Osteocyte (in vitro differentiated cells): ENCODE results near the gene SGCD. TPM values are rescaled to one million over a fixed set of nuclear protein-coding genes. Genes with fewer than 3 reads are reported as not detected.

Experiments
- DNase-seq: peaks from one replicate; pipeline ENCODE4 v3.0.0; 2021; ENCODE audit warnings: mixed read lengths; ENCODE audit not compliant: unreplicated experiment; ENCODE audit errors: extremely low spot score
- H3K27ac Mint-ChIP-seq: one replicate; pipeline ENCODE4 v1.8.0; 2021; ENCODE audit warnings: mild to moderate bottlenecking, mixed read lengths; ENCODE audit not compliant: unreplicated experiment
- H3K27me3 Mint-ChIP-seq: one replicate; pipeline ENCODE4 v1.8.0; 2021; ENCODE audit warnings: mixed read lengths; ENCODE audit not compliant: unreplicated experiment
- H3K36me3 Mint-ChIP-seq: one replicate; pipeline ENCODE4 v1.8.0; 2021; ENCODE audit warnings: mixed read lengths; ENCODE audit not compliant: unreplicated experiment
- H3K4me1 Mint-ChIP-seq: one replicate; pipeline ENCODE4 v1.8.0; 2021; ENCODE audit warnings: mixed read lengths; ENCODE audit not compliant: unreplicated experiment
- H3K4me3 Mint-ChIP-seq: one replicate; pipeline ENCODE4 v1.8.0; 2021; ENCODE audit warnings: mild to moderate bottlenecking, moderate library complexity, mixed read lengths; ENCODE audit not compliant: unreplicated experiment
- H3K9me3 Mint-ChIP-seq: one replicate; pipeline ENCODE4 v1.8.0; 2021; ENCODE audit warnings: mixed read lengths; ENCODE audit not compliant: unreplicated experiment
- CTCF ChIP-seq: fragments of 200-600 bp; sonication (generic); IDR thresholded peaks from 2 replicates; pipeline ENCODE4 v1.5.0; 2021; ENCODE audit warnings: antibody characterized with exemption, mild to moderate bottlenecking, moderate library complexity
- total RNA-seq: library from RNA; stranded (reverse); gene quantifications from 2 replicates; pipeline ENCODE4 v1.2.1, GENCODE V29; 2021

The SGCD gene
- total RNA-seq, 1 donor from 2014 or later: 13.1 TPM

- no peak for TF ChIP-seq CTCF
- H3K36me3 Mint-ChIP-seq: peaks cover 3% of the 10 kb centered on the region
- peaks cover 8% of the 10 kb centered on the region for H3K4me1 Mint-ChIP-seq
- DNase-seq: no peak
- H3K4me3 Mint-ChIP-seq: no peak overlapping the region
- no peaks in the 10 kb centered on the region for H3K27me3 Mint-ChIP-seq
- no peak overlapping the region for H3K27ac Mint-ChIP-seq
- peaks cover 5% of the 10 kb centered on the region for H3K9me3 Mint-ChIP-seq
Observed at GRCh38 chr5:156588306-156588705, 261.3 kb downstream of the SGCD start.

DNA sequence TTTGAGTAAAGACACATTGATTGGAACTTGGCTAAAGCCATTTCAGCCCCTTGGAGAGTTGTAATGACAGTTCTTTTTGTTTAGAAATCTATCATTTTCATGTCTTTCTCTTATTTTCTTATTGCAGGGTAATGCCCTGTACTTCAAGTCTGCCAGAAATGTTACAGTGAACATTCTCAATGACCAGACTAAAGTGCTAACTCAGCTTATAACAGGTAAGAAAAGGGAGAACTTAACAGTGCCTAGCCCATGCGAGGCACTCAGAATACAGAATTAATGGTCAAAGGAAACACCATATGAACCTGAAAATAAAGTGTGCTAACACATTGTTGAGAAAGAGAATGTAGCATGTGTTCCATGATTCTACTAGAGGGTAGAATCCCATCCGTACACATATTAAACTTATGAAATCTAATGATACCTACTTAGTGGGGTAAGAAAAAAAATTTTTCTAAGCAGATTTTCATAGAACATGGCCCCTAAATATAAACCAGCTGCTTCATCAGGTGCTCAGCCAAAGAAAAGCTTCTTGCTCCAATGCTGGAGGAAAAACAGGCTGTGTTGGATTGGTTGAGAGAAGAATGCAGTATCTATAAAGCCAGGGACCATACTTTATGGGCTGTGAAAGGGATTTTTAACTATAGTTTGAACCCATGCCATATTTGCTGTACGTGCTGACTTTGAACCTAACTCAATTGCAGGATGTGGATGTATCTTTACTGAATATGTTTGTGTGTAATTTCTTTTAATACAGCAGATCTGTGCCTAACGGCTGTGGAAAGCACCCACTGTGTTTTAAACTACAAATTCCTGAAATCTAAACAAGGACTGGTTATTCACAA is 262.4 kb downstream of the SGCD start:
- Mint-ChIP-seq H3K4me3 (no peak overlapping the region), H3K27ac (no peak overlapping the region), H3K36me3 (peaks cover 3% of the 10 kb centered on the region), H3K27me3 (no peaks in the 10 kb centered on the region), H3K4me1 (peaks cover 8% of the 10 kb centered on the region), H3K9me3 (peaks cover 5% of the 10 kb centered on the region)
- TF ChIP-seq CTCF: no peak
- no peak for DNase-seq

GRCh38 chr5:156589946-156590216 is 262.9 kb downstream of the SGCD start:
- TF ChIP-seq CTCF: no peak
- Mint-ChIP-seq H3K4me1 (peaks cover 8% of the 10 kb centered on the region), H3K27ac (no peak overlapping the region), H3K27me3 (no peaks in the 10 kb centered on the region), H3K4me3 (no peak overlapping the region), H3K36me3 (peaks cover 3% of the 10 kb centered on the region), H3K9me3 (peaks cover 5% of the 10 kb centered on the region)
- DNase-seq: no peak

GRCh38 chr5:156590978-156591377 is 264.0 kb downstream of the SGCD start:
- Mint-ChIP-seq H3K27ac (no peak overlapping the region), H3K27me3 (no peaks in the 10 kb centered on the region), H3K4me1 (peaks cover 8% of the 10 kb centered on the region), H3K4me3 (no peak overlapping the region), H3K36me3 (peaks cover 3% of the 10 kb centered on the region), H3K9me3 (peaks cover 5% of the 10 kb centered on the region)
- DNase-seq: no peak
- no peak for TF ChIP-seq CTCF

- H3K9me3 Mint-ChIP-seq: peaks cover 5% of the 10 kb centered on the region
- DNase-seq: no peak
- H3K36me3 Mint-ChIP-seq: peaks cover 3% of the 10 kb centered on the region
- no peaks in the 10 kb centered on the region for H3K27me3 Mint-ChIP-seq
- H3K4me1 Mint-ChIP-seq: peaks cover 8% of the 10 kb centered on the region
- no peak overlapping the region for H3K27ac Mint-ChIP-seq
- no peak for TF ChIP-seq CTCF
- H3K4me3 Mint-ChIP-seq: no peak overlapping the region
Observed at GRCh38 chr5:156591631-156592030, 264.7 kb downstream of the SGCD start.
